HG03095 (cell line): ENCODE data around the gene IL7R.
"Not testable (repeated sequence)": the region's sequence is repeated elsewhere in the genome, so short reads cannot be mapped to it uniquely, and the experiment has no call there.

ENCODE experiments used
- ATAC-seq: cut with Tn5 transposase; IDR thresholded peaks from one replicate; pipeline ENCODE4 v1.9.1; 2021; ENCODE audit warnings: moderate library complexity; ENCODE audit not compliant: unreplicated experiment

IL7R gene

GRCh38 chr5:35838370-35839042, 18.2 kb upstream of the IL7R start:
- no peak for ATAC-seq

DNA sequence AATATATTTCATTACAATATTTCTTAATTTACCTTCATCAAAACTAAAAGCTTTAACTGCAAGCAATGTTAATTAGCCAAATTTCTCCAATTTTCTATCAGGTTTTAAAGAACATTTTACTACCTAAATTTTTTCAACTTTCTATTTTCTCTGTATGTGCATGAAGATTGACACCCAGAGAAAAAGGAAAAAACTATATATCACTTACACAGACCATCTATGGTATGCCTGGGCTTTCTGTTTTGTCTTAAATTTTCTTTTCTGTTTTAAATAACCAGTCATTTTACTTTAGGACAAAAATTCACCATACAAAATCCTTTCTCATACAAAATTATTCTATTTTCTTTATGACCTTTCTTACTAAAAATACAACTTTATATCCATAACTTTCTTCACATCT, 13.8 kb upstream of the IL7R start:
- ATAC-seq = no peak

GRCh38 chr5:35845508-35845907, 11.2 kb upstream of the IL7R start:
- ATAC-seq = not testable (repeated sequence)

- no peak for ATAC-seq
Observed at GRCh38 chr5:35847491-35847890, 9.2 kb upstream of the IL7R start.

DNA sequence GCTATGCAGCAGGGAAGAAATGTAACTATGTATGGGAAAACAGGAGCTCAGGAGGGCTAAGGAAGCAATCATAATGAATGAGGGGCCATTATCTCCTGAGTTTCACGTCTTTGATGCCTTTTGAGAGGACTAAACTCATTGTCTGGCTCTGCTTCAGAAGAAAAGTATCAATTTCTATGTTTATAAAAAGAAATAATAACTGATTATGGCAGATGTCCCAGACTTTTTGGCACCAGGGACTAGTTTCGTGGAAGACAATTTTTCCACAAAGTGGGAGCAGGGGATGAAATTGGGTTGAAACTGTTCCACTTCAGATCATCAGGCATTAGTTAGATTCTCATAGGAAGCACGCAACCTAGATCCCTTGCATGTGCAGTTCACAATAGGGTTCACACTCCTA, 8.7 kb upstream of the IL7R start:
- ATAC-seq = no peak

DNA sequence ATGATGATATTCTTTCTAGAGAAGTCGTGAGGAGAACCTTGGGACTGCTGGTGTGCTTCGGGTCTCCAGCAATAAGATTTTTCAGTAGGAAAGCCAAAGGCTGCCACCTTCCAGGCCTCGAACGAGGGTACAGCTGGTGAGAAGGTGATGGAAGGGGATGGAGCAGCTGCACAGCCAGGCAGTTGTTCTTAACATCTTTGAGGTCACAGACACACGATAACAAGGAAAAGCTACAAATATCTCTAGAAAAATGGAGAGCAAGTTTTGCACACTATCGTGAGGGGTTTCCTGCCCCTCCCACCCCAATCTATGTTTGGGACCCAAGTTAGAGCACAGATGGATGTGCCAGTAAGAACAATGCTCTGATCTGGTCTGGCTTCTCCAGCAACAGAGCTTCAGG, 6.8 kb upstream of the IL7R start:
- no peak for ATAC-seq

DNA sequence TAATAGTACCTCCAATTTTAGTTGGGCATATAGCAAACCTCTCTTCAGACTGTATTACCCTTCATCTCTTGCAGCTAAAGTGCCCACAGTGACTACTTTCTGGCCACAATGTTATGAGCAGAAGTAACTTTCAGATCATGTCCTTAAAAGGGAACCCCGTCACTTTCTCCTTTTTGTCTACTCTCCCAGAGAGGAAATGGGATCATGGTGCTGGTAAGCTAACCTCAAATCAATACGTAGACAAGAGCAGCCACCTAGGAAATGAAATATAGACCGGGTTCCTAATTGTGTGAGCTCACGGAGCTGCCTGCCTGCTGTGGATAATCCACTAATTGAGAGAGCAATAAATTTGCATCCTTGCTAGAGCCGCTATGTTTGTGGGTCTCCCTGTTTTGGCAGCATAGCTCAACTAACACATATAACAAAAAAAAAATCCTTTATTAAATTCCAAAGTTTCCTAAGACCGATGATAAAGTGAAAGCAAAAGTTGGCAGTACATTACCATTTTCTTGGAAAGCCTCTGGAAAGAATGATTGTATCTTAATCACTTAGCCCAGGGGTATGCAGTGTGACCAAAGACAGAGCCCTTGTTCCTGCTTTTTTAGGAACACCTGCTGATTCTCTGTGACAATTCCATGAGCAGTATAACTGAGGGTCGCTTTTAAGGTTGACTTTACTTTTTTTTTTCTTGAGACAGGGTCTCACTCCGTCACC, 5.6 kb upstream of the IL7R start:
- ATAC-seq = no peak

- peak; percentile 65 for ATAC-seq
Observed at GRCh38 chr5:35852084-35852734, 4.5 kb upstream of the IL7R start.

- no peak for ATAC-seq
Observed at GRCh38 chr5:35852773-35853172, 3.9 kb upstream of the IL7R start.

DNA sequence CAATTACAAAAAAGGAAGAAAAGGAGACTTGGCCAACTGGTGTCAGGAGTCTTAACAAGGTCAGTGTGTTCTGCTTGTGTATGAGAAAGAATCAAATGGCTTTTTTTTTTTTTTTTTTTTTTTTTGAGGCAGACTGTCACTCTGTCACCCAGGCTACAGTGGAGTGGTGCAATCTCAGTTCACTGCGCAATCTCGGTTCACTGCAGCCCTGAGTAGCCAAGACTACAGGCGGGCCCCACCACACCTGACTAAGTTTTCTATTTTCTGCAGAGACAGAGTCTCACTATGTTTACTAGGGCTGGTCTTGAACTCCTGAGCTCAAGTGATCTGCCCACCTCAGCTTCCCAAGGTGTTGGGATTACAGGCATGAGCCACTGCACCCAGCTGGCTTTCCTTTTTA, 3.1 kb upstream of the IL7R start:
- ATAC-seq = no peak

- no peak for ATAC-seq
Observed at GRCh38 chr5:35854248-35854647, 2.4 kb upstream of the IL7R start.

DNA sequence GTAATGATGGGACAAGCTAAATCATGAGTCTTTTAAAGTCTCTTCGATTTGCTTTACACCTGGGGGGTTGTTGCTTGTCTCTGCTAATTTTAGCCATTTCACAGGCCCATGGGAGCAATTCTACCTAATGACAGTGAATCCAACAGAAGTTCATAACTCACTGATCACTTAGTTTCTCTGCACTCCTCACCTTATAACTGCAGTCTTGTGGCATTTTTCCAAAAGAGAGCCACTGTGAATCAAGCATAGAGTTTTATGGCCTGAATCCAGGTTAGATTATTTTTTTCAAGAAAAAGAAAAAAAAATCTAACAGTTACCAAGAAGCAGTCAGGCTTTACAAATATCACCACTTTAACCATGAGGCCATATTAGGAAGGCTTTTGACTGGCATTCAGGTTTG, 1.5 kb upstream of the IL7R start:
- ATAC-seq = no peak

DNA sequence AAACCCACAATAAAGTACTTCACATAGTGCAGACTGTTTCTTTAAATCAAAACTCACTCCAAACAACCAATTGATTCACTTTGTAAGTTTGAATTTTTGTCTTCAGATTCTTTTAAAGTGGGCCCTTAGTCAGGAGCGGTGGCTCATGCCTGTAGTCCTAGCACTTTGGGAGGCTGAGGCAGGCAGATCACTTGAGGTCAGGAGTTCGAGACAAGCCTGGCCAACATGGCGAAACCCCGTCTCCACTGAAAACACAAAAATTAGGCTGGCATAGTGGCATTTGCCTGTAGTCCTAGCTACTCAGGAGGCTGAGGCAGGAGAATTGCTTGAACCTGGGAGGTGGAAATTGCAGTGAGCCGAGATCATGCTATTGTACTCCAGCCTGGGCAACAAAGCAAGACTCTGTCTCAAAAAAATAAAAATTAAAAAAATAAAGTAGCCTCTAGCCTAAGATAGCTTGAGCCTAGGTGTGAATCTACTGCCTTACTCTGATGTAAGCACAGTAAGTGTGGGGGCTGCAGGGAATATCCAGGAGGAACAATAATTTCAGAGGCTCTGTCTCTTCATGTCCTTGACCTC, 416 bp upstream of the IL7R start:
- not testable (repeated sequence) for ATAC-seq

DNA sequence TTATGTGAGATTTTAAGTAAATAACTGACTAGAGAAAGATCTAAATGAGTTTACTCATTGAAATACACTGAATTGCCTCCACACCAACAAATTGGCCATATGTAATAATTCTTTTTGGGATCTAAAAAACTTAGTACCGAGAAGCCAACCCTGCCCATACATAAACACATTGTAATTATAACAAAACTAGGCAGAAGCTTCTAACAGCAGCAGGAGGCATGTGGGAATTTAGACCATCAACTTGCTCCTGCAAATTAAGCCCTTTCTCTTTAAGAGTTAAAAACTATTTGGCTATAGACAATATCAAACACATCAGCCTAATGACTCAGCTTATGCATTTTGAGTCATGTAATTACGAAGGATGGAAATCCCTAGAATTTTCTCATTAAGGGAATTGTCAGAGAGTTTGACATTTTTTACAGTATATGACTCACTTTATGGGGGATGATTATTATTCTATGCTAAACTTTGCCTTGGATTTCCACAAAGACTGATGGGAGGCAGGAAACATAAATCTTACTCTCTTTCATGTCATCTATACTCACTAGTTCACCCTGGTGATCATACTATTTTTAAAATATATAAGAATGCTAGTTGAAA, 1.0 kb downstream of the IL7R start:
- ATAC-seq = no peak

DNA sequence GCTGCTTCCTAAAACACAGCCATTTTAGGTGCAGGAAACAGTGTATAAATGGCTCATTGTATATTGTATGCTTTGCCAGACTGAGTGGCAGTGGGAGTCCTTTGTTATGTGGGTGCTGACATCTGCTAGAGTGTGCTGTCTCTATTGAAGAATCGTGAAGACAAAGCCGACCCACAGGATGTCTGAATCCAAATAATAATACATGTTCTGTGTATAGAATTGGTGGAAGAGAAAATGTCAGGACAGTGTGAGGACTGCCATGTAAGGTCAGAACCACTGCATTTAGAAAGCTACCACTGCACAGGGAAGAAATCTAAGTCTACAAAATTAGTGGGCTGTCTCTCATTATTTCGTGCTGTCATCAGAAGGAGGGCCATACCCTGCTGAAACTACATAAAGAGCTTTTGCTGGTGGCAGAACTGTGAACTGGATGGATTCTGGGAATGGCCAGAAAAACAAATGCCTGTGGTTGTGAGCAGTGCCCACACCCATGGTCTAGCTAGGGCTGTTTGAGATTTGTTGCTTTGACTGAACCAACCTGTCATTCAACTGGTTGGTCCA, 2.5 kb downstream of the IL7R start:
- ATAC-seq = no peak

- ATAC-seq = no peak
Observed at GRCh38 chr5:35860686-35861085, 4.0 kb downstream of the IL7R start.

DNA sequence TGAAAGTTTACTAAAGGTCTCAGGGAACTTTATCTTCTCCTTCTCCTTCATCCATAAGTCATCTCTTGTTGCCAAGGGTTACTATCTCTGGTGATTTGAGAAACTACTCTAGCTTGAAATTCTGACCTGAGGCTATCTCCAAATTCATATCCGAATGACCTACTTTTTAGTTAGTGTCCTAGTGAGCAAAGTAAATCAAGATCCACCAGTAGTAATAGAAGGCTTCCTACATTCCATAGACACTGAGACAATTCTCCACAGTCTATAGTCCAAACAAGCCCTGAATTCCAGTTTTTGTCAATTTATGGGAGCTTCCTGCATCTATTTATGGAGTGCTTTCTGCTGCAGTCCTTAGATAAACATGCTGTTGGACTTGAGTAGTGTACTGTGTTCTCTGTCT, 5.0 kb downstream of the IL7R start:
- no peak for ATAC-seq

DNA sequence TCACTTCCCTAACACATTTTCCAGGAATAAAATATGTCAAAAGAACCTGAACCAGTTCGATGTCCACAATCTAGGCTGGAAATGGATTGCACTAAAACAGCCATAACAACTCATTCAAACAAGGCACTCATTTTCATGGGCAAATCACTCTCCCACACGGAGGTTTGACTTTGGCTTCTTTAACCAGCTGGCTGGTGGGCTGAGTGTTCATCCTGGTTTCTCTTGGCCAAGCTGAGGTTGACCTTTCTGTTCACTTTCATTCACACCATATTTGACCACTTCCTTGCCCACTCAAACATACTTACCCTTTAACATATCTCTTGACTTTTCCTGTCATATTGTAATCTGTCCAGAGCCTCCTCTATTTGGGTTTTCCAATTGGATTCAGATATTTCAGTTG, 5.4 kb downstream of the IL7R start:
- ATAC-seq = no peak

- ATAC-seq = no peak
Observed at GRCh38 chr5:35863159-35863558, 6.5 kb downstream of the IL7R start.

DNA sequence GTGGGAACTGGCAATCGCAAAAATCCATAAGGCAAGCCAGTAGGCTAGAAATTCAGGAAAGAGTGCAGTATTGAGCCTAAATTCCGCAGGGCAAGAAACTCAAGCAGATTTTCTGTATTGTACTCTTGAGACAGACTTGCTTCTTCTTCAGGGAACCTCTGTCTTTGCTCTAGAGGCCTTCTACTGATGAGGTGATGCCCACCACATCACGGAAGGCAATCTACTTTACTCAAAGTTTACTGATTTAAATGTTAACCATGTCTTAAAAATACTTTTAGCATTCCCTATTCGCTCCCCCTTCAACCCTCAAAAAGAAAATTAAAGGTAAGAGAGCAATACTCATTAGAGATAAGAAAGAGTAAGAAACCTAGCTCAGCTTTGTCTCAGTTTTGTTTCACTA, 11.3 kb downstream of the IL7R start:
- ATAC-seq = no peak

DNA sequence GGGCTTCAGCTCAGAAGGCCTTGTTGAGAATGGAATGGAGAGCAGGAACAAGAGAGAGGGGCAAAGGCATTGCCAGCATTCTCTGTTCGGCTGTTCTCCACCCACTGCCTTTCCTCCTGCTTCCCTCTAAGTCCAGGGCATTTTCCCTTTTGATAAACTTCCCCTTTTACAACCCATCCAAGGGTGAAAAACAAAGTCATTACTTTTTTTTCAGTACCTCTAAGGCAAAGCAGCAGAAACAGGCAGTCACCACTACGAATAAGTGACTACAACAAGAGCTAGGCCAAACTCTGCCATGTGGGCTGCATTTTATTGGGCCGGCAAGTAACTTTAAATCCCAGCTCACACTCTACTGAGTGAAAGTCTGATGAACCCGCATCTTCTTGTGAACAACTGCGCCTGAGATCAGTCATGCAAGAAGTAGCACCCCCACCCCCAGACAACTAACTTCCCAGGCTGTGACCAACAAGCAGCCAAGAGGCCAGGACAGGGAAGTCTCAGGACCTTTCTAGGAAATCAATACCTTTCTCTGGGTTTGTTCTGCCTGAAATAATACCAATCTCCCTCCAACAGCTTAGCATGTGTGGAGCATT, 13.1 kb downstream of the IL7R start:
- no peak for ATAC-seq
